LNCaP clone FGC (cell line): ENCODE data around the gene ITFG1.

Source experiments
- DNase-seq: peaks from one replicate; pipeline ENCODE4 v3.0.0-alpha.2; 2011; ENCODE audit warnings: low read depth
- H3K4me3 ChIP-seq: 2 replicates; pipeline ENCODE4 v1.5.1; 2011; ENCODE audit warnings: mild to moderate bottlenecking, low read depth, low read length, control low read depth
- TF ChIP-seq, protein P1 (sequence below): IDR thresholded peaks from 2 replicates; pipeline ENCODE4 v1.5.1; 2012; ENCODE audit warnings: mild to moderate bottlenecking; ENCODE audit not compliant: control insufficient read depth, insufficient read depth; ENCODE audit errors: extremely low read depth

Gene ITFG1

GRCh38 chr16:47311738-47312505 is 148.9 kb downstream of the ITFG1 start:
- TF ChIP-seq, protein P1, sequence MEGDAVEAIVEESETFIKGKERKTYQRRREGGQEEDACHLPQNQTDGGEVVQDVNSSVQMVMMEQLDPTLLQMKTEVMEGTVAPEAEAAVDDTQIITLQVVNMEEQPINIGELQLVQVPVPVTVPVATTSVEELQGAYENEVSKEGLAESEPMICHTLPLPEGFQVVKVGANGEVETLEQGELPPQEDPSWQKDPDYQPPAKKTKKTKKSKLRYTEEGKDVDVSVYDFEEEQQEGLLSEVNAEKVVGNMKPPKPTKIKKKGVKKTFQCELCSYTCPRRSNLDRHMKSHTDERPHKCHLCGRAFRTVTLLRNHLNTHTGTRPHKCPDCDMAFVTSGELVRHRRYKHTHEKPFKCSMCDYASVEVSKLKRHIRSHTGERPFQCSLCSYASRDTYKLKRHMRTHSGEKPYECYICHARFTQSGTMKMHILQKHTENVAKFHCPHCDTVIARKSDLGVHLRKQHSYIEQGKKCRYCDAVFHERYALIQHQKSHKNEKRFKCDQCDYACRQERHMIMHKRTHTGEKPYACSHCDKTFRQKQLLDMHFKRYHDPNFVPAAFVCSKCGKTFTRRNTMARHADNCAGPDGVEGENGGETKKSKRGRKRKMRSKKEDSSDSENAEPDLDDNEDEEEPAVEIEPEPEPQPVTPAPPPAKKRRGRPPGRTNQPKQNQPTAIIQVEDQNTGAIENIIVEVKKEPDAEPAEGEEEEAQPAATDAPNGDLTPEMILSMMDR, result no peak
- DNase-seq, result peak; percentile 51
- no peak overlapping the region for H3K4me3 ChIP-seq

DNA sequence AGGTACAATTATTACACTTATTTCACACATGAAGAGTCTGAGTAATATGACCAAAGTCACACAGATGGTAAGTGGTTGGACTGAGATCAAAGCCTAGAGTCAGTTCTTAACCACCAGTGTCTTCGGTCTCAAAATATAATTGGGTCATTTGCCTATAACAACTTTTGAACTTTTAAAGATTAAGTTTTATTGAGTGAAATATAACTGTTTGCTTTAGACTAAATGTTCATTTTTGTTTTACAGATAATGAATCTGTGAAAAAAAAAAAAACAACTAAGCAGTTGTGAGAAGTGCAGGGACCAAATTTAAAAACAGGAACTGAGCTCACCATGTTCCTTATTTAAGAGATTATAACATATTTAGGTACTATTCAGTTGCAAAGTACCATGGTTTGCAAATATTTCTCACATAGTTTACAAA is 150.1 kb downstream of the ITFG1 start:
- H3K4me3 ChIP-seq, result no peak overlapping the region
- DNase-seq, result no peak
- TF ChIP-seq, protein P1, result no peak

GRCh38 chr16:47309581-47310312 is 151.1 kb downstream of the ITFG1 start:
- H3K4me3 ChIP-seq, result no peak overlapping the region
- TF ChIP-seq, protein P1, result no peak
- no peak for DNase-seq

GRCh38 chr16:47308601-47309000 is 152.3 kb downstream of the ITFG1 start:
- no peak overlapping the region for H3K4me3 ChIP-seq
- no peak for DNase-seq
- TF ChIP-seq, protein P1, result no peak

- H3K4me3 ChIP-seq, result no peak overlapping the region
- TF ChIP-seq, protein P1, result no peak
- DNase-seq, result no peak
Observed at GRCh38 chr16:47304563-47304962, 156.3 kb downstream of the ITFG1 start.

GRCh38 chr16:47299587-47299986 is 161.3 kb downstream of the ITFG1 start:
- H3K4me3 ChIP-seq, result no peak overlapping the region
- TF ChIP-seq, protein P1, result no peak
- no peak for DNase-seq
